ENCODE data around the gene AFAP1. TPM values are rescaled to one million over a fixed set of nuclear protein-coding genes. Genes with fewer than 3 reads are reported as not detected.

Gene AFAP1, protein sequence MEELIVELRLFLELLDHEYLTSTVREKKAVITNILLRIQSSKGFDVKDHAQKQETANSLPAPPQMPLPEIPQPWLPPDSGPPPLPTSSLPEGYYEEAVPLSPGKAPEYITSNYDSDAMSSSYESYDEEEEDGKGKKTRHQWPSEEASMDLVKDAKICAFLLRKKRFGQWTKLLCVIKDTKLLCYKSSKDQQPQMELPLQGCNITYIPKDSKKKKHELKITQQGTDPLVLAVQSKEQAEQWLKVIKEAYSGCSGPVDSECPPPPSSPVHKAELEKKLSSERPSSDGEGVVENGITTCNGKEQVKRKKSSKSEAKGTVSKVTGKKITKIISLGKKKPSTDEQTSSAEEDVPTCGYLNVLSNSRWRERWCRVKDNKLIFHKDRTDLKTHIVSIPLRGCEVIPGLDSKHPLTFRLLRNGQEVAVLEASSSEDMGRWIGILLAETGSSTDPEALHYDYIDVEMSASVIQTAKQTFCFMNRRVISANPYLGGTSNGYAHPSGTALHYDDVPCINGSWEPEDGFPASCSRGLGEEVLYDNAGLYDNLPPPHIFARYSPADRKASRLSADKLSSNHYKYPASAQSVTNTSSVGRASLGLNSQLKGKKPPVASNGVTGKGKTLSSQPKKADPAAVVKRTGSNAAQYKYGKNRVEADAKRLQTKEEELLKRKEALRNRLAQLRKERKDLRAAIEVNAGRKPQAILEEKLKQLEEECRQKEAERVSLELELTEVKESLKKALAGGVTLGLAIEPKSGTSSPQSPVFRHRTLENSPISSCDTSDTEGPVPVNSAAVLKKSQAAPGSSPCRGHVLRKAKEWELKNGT
- total RNA-seq, result 10 to 100 TPM in 2 of 6 donors, 1 to 10 TPM in 4; 4.7 to 15.9 (median 6.9) TPM
- polyA plus RNA-seq, result 1 to 10 TPM; 3.2 to 4.0 TPM

DNA sequence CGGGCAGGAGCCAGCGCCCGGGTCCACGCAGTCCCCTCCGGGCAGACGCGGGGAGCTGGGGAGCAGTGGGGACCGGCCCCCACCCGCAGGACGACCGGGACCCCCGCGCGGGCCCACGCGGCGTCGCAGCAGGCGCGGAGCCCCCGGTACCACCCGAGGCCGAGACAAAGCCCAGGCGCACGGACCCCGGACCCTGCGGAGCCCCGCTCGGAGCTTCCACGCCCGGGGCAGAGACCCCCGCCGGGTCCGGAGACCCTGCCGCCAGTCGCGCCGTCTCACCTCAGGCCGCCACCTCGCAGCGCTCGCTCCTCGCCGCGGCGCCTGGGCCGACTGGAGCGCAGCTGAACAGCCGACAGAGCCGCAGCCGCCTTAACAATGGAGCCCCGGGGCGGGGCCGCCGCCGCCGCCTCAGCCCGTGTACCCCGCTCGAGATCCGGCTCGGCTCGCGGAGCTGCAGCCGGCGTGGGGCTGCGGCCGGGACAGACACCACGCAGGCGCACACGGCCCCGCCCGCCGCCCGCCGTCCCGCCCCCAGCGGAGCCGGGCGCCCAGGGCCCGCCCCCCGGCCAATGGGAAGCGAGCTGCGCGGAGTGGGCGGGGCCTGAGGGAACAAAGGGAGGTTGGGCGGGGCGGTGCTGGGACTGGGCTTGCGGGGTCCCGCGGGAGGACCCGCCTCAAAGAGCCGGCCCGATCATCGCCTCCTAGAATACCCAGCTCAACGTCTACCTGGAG is at the start of gene AFAP1:
Gene AFAP1 (minus strand): TSS at position 485 of the 732 bp plus-strand sequence. CDS start 67,783 bp downstream, outside the sequence.
- no peaks in the 10 kb centered on the region for H3K36me3 ChIP-seq
- intact Hi-C loops (cut with DNase I), result no loop called here
- peak; percentile 96 to 98 (median 97) for ATAC-seq
- 1% methylated on average over 75 to 96 of the region's 96 CpGs for WGBS, 2 donors
- H3K27ac ChIP-seq, result peak within 1 kb of the TSS; percentile 74 to 89 (median 81)
- H3K27me3 ChIP-seq, result no peaks in the 10 kb centered on the region
- peak; percentile 82 to 96 (median 90) for DNase-seq
- no peaks in the 10 kb centered on the region for H3K9me3 ChIP-seq
- no peak for FAIRE-seq
- TF ChIP-seq, protein P1, sequence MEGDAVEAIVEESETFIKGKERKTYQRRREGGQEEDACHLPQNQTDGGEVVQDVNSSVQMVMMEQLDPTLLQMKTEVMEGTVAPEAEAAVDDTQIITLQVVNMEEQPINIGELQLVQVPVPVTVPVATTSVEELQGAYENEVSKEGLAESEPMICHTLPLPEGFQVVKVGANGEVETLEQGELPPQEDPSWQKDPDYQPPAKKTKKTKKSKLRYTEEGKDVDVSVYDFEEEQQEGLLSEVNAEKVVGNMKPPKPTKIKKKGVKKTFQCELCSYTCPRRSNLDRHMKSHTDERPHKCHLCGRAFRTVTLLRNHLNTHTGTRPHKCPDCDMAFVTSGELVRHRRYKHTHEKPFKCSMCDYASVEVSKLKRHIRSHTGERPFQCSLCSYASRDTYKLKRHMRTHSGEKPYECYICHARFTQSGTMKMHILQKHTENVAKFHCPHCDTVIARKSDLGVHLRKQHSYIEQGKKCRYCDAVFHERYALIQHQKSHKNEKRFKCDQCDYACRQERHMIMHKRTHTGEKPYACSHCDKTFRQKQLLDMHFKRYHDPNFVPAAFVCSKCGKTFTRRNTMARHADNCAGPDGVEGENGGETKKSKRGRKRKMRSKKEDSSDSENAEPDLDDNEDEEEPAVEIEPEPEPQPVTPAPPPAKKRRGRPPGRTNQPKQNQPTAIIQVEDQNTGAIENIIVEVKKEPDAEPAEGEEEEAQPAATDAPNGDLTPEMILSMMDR (IDR thresholded peaks at IDR 0.05), result no peak
- H3K4me3 ChIP-seq, result peak within 1 kb of the TSS; percentile 75 to 93 (median 81)
- H3K4me1 ChIP-seq, result peaks cover 0 to 5% (median 0%) of the 10 kb centered on the region in 3 donors

DNA sequence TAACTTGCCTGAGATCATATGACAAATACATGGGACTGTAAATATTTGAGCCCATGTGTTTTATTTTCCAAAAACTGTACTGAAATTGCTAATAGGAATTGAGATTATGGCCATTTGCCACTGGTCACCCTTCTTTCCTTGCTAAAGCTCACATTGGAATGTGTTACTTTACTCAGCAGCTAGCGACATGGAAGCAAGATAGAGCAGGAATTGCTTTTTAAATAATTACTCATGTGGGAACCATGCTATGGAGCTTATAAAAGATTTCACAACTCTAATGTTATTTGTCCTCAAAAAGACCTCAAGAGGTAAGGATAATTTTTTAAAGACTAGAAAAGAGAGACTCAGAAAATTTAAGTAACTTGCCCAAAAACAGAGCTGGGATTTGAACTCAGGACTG is 48.8 kb upstream of the AFAP1 start:
- H3K27ac ChIP-seq, result no peak overlapping the region
- FAIRE-seq, result no peak
- intact Hi-C loops (cut with DNase I), result loop anchor here in 1 of 3 donors (5.0 kb wide), 1 partner anchor 186 kb away; no protein-coding TSS in a partner anchor
- H3K4me3 ChIP-seq, result no peak overlapping the region
- TF ChIP-seq, protein P1 (IDR thresholded peaks at IDR 0.05), result no peak
- 80 to 87% methylated on average over 1 of the region's 1 CpG for WGBS, 2 donors
- no peaks in the 10 kb centered on the region for H3K27me3 ChIP-seq
- ATAC-seq, result no peak
- H3K4me1 ChIP-seq, result no peaks in the 10 kb centered on the region
- DNase-seq, result no peak
- H3K36me3 ChIP-seq, result no peaks in the 10 kb centered on the region
- no peaks in the 10 kb centered on the region for H3K9me3 ChIP-seq

DNA sequence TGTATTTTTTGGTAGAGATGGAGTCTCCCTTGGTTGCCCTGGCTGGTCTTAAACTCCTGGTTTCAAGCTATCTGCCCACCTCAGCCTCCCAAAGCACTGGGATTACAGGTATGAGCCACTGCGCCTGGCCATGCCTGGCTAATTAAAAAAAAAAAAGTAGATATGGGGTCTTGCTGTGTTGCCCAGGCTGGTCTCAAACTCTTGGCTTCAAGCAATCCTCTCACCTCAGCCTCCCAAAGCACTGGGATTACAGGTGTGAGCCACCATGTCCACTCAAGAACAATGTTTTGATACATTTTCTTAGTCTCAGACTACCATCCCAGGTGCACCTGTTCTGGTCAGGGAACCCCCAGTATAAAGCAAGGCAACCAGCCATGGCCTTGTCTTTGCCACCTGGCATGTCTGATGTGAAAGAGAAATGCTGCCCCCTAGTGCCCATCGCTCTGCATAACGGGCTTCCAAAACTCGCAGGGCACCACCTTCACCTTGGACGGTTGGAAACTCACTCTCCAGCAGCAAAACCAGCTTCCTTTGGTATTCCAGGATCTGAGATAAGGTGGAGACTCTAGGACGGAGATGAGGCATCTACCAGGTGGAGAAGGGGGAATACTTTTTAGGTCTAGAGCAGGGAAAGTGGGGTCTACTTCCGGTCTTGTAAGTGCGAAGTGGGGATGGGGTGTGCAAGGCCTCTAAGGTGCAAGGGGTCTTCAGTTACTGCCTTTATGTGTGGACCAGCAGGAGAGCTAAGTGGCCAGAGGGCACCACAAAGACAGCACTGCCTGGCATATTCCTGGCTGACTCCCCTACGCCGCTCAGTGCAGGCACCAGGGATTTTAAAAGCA is 47.7 kb upstream of the AFAP1 start:
- DNase-seq (peak; percentile 51 to 83 (median 68)), FAIRE-seq (no peak), ATAC-seq (peak; percentile 72 to 96 (median 91))
- Histone ChIP-seq H3K4me3 (no peak overlapping the region), H3K27ac (no peak overlapping the region), H3K36me3 (no peaks in the 10 kb centered on the region), H3K9me3 (no peaks in the 10 kb centered on the region), H3K27me3 (no peaks in the 10 kb centered on the region), H3K4me1 (no peaks in the 10 kb centered on the region)
- TF ChIP-seq, protein P1 (IDR thresholded peaks at IDR 0.05), result peak; percentile 72 to 83 (median 82)
- 49 to 50% methylated on average over 10 of the region's 10 CpGs for WGBS, 2 donors
- intact Hi-C loops (cut with DNase I), result loop anchor here in 1 of 3 donors (5.0 kb wide), 1 partner anchor 185 kb away; no protein-coding TSS in a partner anchor

DNA sequence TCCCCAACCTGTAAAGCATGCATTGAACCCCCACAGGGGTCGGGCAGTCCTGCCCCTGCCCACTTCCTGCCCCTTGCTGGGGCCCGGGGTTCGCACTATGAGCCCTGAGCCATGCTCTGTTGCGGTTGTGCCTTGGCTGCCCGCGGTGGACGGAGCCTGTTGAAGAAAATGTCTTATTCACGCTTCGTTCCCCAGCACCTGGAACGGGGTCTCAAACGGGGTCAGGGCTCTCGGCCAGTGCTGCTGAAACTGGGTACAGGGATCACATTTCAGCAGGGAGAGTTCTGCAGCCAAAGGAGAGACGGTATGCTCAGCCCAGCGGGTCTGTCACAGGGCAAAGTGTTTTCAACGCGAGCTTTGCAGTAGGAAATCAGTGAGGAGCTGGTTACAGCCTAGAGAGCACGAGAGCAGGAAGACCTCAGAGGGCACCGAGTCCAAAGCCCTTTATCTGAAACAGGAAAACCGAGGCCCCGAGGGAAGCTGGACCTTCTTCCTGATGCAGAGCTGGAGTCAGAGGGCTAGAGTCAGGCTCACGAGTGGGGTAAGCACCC is 46.3 kb upstream of the AFAP1 start:
- H3K27ac ChIP-seq, result no peak overlapping the region
- H3K9me3 ChIP-seq, result no peaks in the 10 kb centered on the region
- 75% methylated on average over 21 of the region's 21 CpGs for WGBS, 2 donors
- FAIRE-seq (no peak), DNase-seq (no peak), ATAC-seq (no peak)
- H3K36me3 ChIP-seq, result no peaks in the 10 kb centered on the region
- intact Hi-C loops (cut with DNase I), result loop anchor here in 1 of 3 donors (5.0 kb wide), 1 partner anchor 184 kb away; no protein-coding TSS in a partner anchor
- no peaks in the 10 kb centered on the region for H3K27me3 ChIP-seq
- no peaks in the 10 kb centered on the region for H3K4me1 ChIP-seq
- TF ChIP-seq, protein P1 (IDR thresholded peaks at IDR 0.05), result no peak
- no peak overlapping the region for H3K4me3 ChIP-seq
